GM12878 (cell line): ENCODE measurements around the gene STK4. TPM values are rescaled to one million over a fixed set of nuclear protein-coding genes. Genes with fewer than 3 reads are reported as not detected.

Experiments
- ATAC-seq: fragments of 200-7000 bp; cut with Tn5 transposase; 3 replicates; pipeline ENCODE4 v1.9.1; 2020; ENCODE audit warnings: mild to moderate bottlenecking, moderate library complexity
- BruUV-seq: library from RNA; stranded (reverse); fragments of 400-500 nt; replicated peaks from 2 replicates; lab custom pipeline; 2021; lab: Mats Ljungman, UMichigan
- CTCF ChIA-PET: fragments of 300-600 bp; sonication (Branson Sonifier 250); formaldehyde crosslinking; extraction: SDS; loops from one replicate; lab custom pipeline; 2021; ENCODE audit warnings: inconsistent platforms; lab: Yijun Ruan, JAX
- POLR2A ChIA-PET: fragments of 350-600 bp; formaldehyde crosslinking; extraction: SDS; loops from one replicate; lab custom pipeline; 2021; ENCODE audit warnings: inconsistent platforms; lab: Charles Lee
- RAD21 ChIA-PET: fragments of 300-600 bp; sonication (Branson Sonifier 250); formaldehyde crosslinking; loops from one replicate; lab custom pipeline; 2023; ENCODE audit warnings: antibody characterized with exemption; ENCODE audit not compliant: unreplicated experiment; lab: Charles Lee
- SMC1A ChIA-PET: fragments of 300-600 bp; sonication (Branson Sonifier 250); formaldehyde crosslinking; loops from one replicate; lab custom pipeline; 2023; ENCODE audit not compliant: unreplicated experiment, uncharacterized antibody; lab: Charles Lee
- DNase-seq: peaks from one replicate; pipeline ENCODE4 v3.0.0-alpha.2; 2011; ENCODE audit warnings: low read depth, low spot score
- FAIRE-seq: peaks from 3 replicates; lab custom pipeline; 2011; peaks lifted over from hg19 to GRCh38; lab: Jason Lieb, UNC
- H2AFZ ChIP-seq: 2 replicates; pipeline ENCODE4 v1.6.0; 2011; ENCODE audit warnings: low read depth, low read length, control low read depth; ENCODE audit not compliant: control insufficient read depth
- H3K27ac ChIP-seq: 2 replicates; pipeline ENCODE4 v1.5.1; 2011; ENCODE audit warnings: control low read depth; ENCODE audit not compliant: control insufficient read depth, insufficient read depth
- H3K27me3 ChIP-seq, 2 experiments: replicated peaks in 1 of 2; 2 replicates each; pipeline versions ENCODE4 v1.6.0 to v1.6.1; 2011; ENCODE audit warnings: low read length in 1 of 2; ENCODE audit not compliant: control insufficient read depth in 2 of 2, insufficient read depth in 2 of 2
- H3K36me3 ChIP-seq, 2 experiments: 2 replicates each; pipeline ENCODE4 v1.5.1; 2011; ENCODE audit warnings: low read length in 1 of 2; ENCODE audit not compliant: control insufficient read depth in 2 of 2, insufficient read depth in 2 of 2
- H3K4me1 ChIP-seq: 2 replicates; pipeline ENCODE4 v1.6.1; 2011; ENCODE audit warnings: mild to moderate bottlenecking, low read length, moderate library complexity, mixed read lengths; ENCODE audit not compliant: control insufficient read depth, insufficient read depth
- H3K4me2 ChIP-seq: 2 replicates; pipeline ENCODE4 v1.6.0; 2011; ENCODE audit warnings: control low read depth; ENCODE audit not compliant: control insufficient read depth, insufficient read depth
- H3K4me3 ChIP-seq: fragments of 200-600 bp; sonication (generic); 2 replicates; pipeline ENCODE4 v1.5.1; 2016
- H3K79me2 ChIP-seq: 2 replicates; pipeline ENCODE4 v1.6.0; 2011; ENCODE audit warnings: low read length; ENCODE audit not compliant: control insufficient read depth, insufficient read depth
- H3K9ac ChIP-seq: 2 replicates; pipeline ENCODE4 v1.8.0; 2011; ENCODE audit warnings: low read length, control low read depth, mixed read lengths; ENCODE audit not compliant: control insufficient read depth, insufficient read depth
- H3K9me3 ChIP-seq: replicated peaks from 3 replicates; pipeline ENCODE4 v1.5.1; 2011; ENCODE audit warnings: mild to moderate bottlenecking, low read length; ENCODE audit not compliant: control insufficient read depth, insufficient read depth
- H4K20me1 ChIP-seq: 2 replicates; pipeline ENCODE4 v1.6.0; 2011; ENCODE audit not compliant: control insufficient read depth, insufficient read depth
- ATF3 ChIP-seq: IDR thresholded peaks from 2 replicates; pipeline ENCODE4 v1.6.1; 2011; ENCODE audit warnings: low read depth, mild to moderate bottlenecking, low read length, moderate library complexity, borderline replicate concordance; ENCODE audit errors: extremely low read depth
- ATF7 ChIP-seq: fragments of 450-650 bp; IDR thresholded peaks from 2 replicates; pipeline ENCODE4 v1.6.1; 2016; ENCODE audit warnings: low read depth, mild to moderate bottlenecking
- BACH1 ChIP-seq: fragments of 450-650 bp; IDR thresholded peaks from 2 replicates; pipeline ENCODE4 v1.6.1; 2017; ENCODE audit warnings: mild to moderate bottlenecking, borderline replicate concordance
- CREB1 ChIP-seq: IDR thresholded peaks from 2 replicates; pipeline ENCODE4 v1.6.1; 2012; ENCODE audit warnings: low read depth, mild to moderate bottlenecking, inconsistent platforms
- DPF2 ChIP-seq: fragments of 450-650 bp; IDR thresholded peaks from 2 replicates; pipeline ENCODE4 v1.6.1; 2017; ENCODE audit warnings: mild to moderate bottlenecking
- EED ChIP-seq: sonication (generic); IDR thresholded peaks from 2 replicates; pipeline ENCODE4 v1.6.1; 2016; ENCODE audit warnings: antibody characterized with exemption, low read depth
- ETV6 ChIP-seq, 2 experiments: fragments of 450-650 bp in 1 of 2; IDR thresholded peaks in 1 of 2; conservative IDR thresholded peaks in 1 of 2; 2 replicates each; pipeline ENCODE4 v1.6.1; 2014; ENCODE audit warnings: antibody characterized with exemption in 1 of 2, borderline replicate concordance in 1 of 2, low read depth in 1 of 2, mild to moderate bottlenecking in 1 of 2, moderate library complexity in 1 of 2
- IRF5 ChIP-seq: fragments of 450-650 bp; IDR thresholded peaks from 2 replicates; pipeline ENCODE4 v1.6.1; 2017; ENCODE audit warnings: borderline replicate concordance
- MTA3 ChIP-seq: IDR thresholded peaks from 2 replicates; pipeline ENCODE4 v1.6.1; 2012; ENCODE audit warnings: low read length, inconsistent platforms, borderline replicate concordance
- POU2F2 ChIP-seq: IDR thresholded peaks from 3 replicates; pipeline ENCODE4 v1.6.1; 2011; ENCODE audit warnings: low read depth, mild to moderate bottlenecking, low read length, borderline replicate concordance
- RBBP5 ChIP-seq: fragments of 200-600 bp; sonication (generic); conservative IDR thresholded peaks from 2 replicates; pipeline ENCODE4 v1.6.1; 2016
- YBX1 ChIP-seq: fragments of 450-650 bp; IDR thresholded peaks from 2 replicates; pipeline ENCODE4 v1.6.1; 2016; ENCODE audit warnings: antibody characterized with exemption
- ZBTB33 ChIP-seq: fragments of 450-650 bp; IDR thresholded peaks from 2 replicates; pipeline ENCODE4 v1.6.1; 2017; ENCODE audit warnings: mild to moderate bottlenecking
- ZNF24 ChIP-seq: fragments of 450-650 bp; IDR thresholded peaks from 2 replicates; pipeline ENCODE4 v1.6.1; 2017; ENCODE audit warnings: antibody characterized with exemption, mild to moderate bottlenecking
- WGBS: methylation state at CpG from one replicate; pipeline ENCODE4 v1.1.6; 2016; ENCODE audit warnings: low lambda C conversion rate; ENCODE audit not compliant: insufficient replicate concordance, insufficient coverage; ENCODE audit errors: missing lambda C conversion rate; 5-methylcytosine and 5-hydroxymethylcytosine counted together
- in situ Hi-C: fragments of 300-500 bp; cut with MboI; formaldehyde crosslinking; loops from 9 replicates; pipeline ENCODE4 v1.14.3; 2018; ENCODE audit warnings: mixed read lengths
- intact Hi-C: fragments of 100-400 bp; cut with micrococcal nuclease; formaldehyde crosslinking; loops from one replicate; pipeline ENCODE4 v1.14.2; 2022; ENCODE audit not compliant: unreplicated experiment
- polyA plus RNA-seq, 11 experiments: library from polyadenylated mRNA; depleted of rRNA in 4 of 11; unstranded in 6 of 11; stranded (reverse) in 5 of 11; fragments of >200 nt; fragmentation: Nextera tagmentation in 4 of 11; fragmentation: Illumina TruSeq in 1 of 11; extraction: Ambion mirVana in 4 of 11; extraction: Trizol in 1 of 11; gene quantifications; 1 replicate in 1 of 11; 2 replicates in 10 of 11; pipeline versions ENCODE4 v1.2.1 to v1.2.3, GENCODE V29; 2011 to 2016; ENCODE audit warnings: inconsistent platforms in 2 of 11, missing spikeins in 2 of 11, low read depth in 1 of 11
- total RNA-seq, 4 experiments: library from RNA; depleted of rRNA in 3 of 4; stranded (reverse); fragments of >200 nt in 3 of 4; fragmentation: Illumina TruSeq in 1 of 4; extraction: Trizol in 1 of 4; gene quantifications; 2 replicates each; pipeline versions ENCODE4 v1.2.1 to v1.2.3, GENCODE V29; 2013 to 2021
- TF ChIP-seq, protein P1 (sequence below): fragments of 150-350 bp; IDR thresholded peaks from 2 replicates; pipeline ENCODE4 v1.6.1; 2016; ENCODE audit warnings: low read depth, low read length

Gene STK4
- total and polyA plus RNA-seq, 10 of the 15 experiments (the other 5 are each of a cell fraction or from before 2014, with no cell fraction given) = 24.0 to 135 (median 89.7) TPM

GRCh38 chr20:44956410-44956809, 9.9 kb upstream of the STK4 start:
- ChIA-PET RAD21 (interaction anchor here (1.0 to 1.4 kb wide), 2 partner anchors 47 to 88 kb away, joined by 3 to 5 read pairs; partner anchors contain the start of gene PABPC1L), CTCF (interaction anchor here (0.6 kb wide), 1 partner anchor 492 kb away, joined by 3 read pairs; no protein-coding TSS in a partner anchor), SMC1A (interaction anchor here (1.1 to 1.8 kb wide), 5 partner anchors 11 to 104 kb away, joined by 3 to 7 read pairs (median 3); no protein-coding TSS in a partner anchor), POLR2A (interaction anchor here (0.6 to 0.8 kb wide), 2 partner anchors 9 to 42 kb away, joined by 4 to 5 read pairs; no protein-coding TSS in a partner anchor)
- peaks cover 6 to 54% of the 10 kb centered on the region in 2 experiments; a peak in 3 of 4 replicates for H3K36me3 ChIP-seq
- no TSS peak for BruUV-seq
- TF ChIP-seq CREB1 (no peak), RBBP5 (no peak), BACH1 (no peak), ATF7 (no peak), MTA3 (no peak), EED (no peak), ETV6 (conservative IDR thresholded peaks at IDR 0.05 in 1 of 2, IDR thresholded peaks at IDR 0.05 in 1 of 2; ENCODE audit: borderline replicate concordance in 1 of 2, low read depth in 1 of 2) (no peak), ZNF24 (no peak), YBX1 (no peak), ZBTB33 (no peak), POU2F2 (no peak), ATF3 (no peak), DPF2 (no peak), IRF5 (no peak)
- TF ChIP-seq, protein P1, sequence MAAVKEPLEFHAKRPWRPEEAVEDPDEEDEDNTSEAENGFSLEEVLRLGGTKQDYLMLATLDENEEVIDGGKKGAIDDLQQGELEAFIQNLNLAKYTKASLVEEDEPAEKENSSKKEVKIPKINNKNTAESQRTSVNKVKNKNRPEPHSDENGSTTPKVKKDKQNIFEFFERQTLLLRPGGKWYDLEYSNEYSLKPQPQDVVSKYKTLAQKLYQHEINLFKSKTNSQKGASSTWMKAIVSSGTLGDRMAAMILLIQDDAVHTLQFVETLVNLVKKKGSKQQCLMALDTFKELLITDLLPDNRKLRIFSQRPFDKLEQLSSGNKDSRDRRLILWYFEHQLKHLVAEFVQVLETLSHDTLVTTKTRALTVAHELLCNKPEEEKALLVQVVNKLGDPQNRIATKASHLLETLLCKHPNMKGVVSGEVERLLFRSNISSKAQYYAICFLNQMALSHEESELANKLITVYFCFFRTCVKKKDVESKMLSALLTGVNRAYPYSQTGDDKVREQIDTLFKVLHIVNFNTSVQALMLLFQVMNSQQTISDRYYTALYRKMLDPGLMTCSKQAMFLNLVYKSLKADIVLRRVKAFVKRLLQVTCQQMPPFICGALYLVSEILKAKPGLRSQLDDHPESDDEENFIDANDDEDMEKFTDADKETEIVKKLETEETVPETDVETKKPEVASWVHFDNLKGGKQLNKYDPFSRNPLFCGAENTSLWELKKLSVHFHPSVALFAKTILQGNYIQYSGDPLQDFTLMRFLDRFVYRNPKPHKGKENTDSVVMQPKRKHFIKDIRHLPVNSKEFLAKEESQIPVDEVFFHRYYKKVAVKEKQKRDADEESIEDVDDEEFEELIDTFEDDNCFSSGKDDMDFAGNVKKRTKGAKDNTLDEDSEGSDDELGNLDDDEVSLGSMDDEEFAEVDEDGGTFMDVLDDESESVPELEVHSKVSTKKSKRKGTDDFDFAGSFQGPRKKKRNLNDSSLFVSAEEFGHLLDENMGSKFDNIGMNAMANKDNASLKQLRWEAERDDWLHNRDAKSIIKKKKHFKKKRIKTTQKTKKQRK = no peak
- no peak overlapping the region for H3K4me3 ChIP-seq
- WGBS = 95% methylated on average over 3 of the region's 3 CpGs
- no peak overlapping the region for H3K27ac ChIP-seq
- DNase-seq = no peak
- H3K9me3 ChIP-seq = no peaks in the 10 kb centered on the region
- H4K20me1 ChIP-seq = peaks cover 3% of the 10 kb centered on the region; the same call in 1 of the 2 replicates
- intact Hi-C loops (no loop called here), in situ Hi-C loops (no loop called here)
- no peaks in the 10 kb centered on the region for H3K27me3 ChIP-seq
- no peak for FAIRE-seq
- peaks cover 22% of the 10 kb centered on the region for H3K4me1 ChIP-seq
- no peak for ATAC-seq
- no peak overlapping the region for H3K4me2 ChIP-seq
- H3K79me2 ChIP-seq = peaks cover 51% of the 10 kb centered on the region
- no peak overlapping the region for H3K9ac ChIP-seq
- H2AFZ ChIP-seq = no peak overlapping the region
